Measurements from ENCODE around the gene MBTPS1. TPM values are rescaled to one million over a fixed set of nuclear protein-coding genes. Genes with fewer than 3 reads are reported as not detected.

Gene MBTPS1
- total and polyA plus RNA-seq, 2 experiments from 2014 or later, result 18.1 to 49.3 TPM

- TF ChIP-seq CTCF (conservative IDR thresholded peaks at IDR 0.05; ENCODE audit: low read depth in 2 of 2) (no peak), EZH2 (IDR thresholded peaks at IDR 0.05; ENCODE audit: low read depth, unreplicated experiment) (no peak), ZNF331 (CRISPR knock-in tag; IDR thresholded peaks at IDR 0.05; ENCODE audit: low read depth) (no peak), ZNF114 (CRISPR knock-in tag; IDR thresholded peaks at IDR 0.05) (no peak)
Observed at GRCh38 chr16:84004442-84004841, 112.3 kb downstream of the MBTPS1 start (continued).

Small RNAs within 50 kb of the gene (small RNA-seq; reads per million reads assigned to genes)
- gene RNA5SP432 (ENCODE audit: low replicate concordance), result not detected

Other genes starting within 250 kb of the MBTPS1 start
- 6.5 and 7.2 TPM in 2 replicates for gene MLYCD, start 217.8 kb downstream of the MBTPS1 start, total RNA-seq (2014; rRNA removed; shearing (Covaris generic))
- 2.3 and 3.2 TPM in 2 replicates for gene MLYCD, start 217.8 kb downstream of the MBTPS1 start, polyA plus RNA-seq (2016; fragmentation: Nextera tagmentation; extraction: Ambion mirVana)
- 0.89 and 1.6 TPM in 2 replicates for gene OSGIN1, start 163.7 kb downstream of the MBTPS1 start, total RNA-seq (2014; rRNA removed; shearing (Covaris generic))
- gene OSGIN1, start 163.7 kb downstream of the MBTPS1 start, polyA plus RNA-seq (2016; fragmentation: Nextera tagmentation; extraction: Ambion mirVana), result 0.32 and 0.94 TPM in 2 replicates
- 1.4 and 1.6 TPM in 2 replicates for gene NECAB2, start 148.7 kb downstream of the MBTPS1 start, total RNA-seq (2014; rRNA removed; shearing (Covaris generic))
- 4.5 and 5.1 TPM in 2 replicates for gene NECAB2, start 148.7 kb downstream of the MBTPS1 start, polyA plus RNA-seq (2016; fragmentation: Nextera tagmentation; extraction: Ambion mirVana)
- gene SLC38A8, start 74.1 kb downstream of the MBTPS1 start, total RNA-seq (2014; rRNA removed; shearing (Covaris generic)), result not detected in 2 replicates
- not detected in 2 replicates for gene SLC38A8, start 74.1 kb downstream of the MBTPS1 start, polyA plus RNA-seq (2016; fragmentation: Nextera tagmentation; extraction: Ambion mirVana)
- 46.1 and 47.4 TPM in 2 replicates for gene HSDL1, start 28.2 kb upstream of the MBTPS1 start, total RNA-seq (2014; rRNA removed; shearing (Covaris generic))
- gene HSDL1, start 28.2 kb upstream of the MBTPS1 start, polyA plus RNA-seq (2016; fragmentation: Nextera tagmentation; extraction: Ambion mirVana), result 15.2 and 16.6 TPM in 2 replicates
- 0.42 TPM in 1 of 2 replicates, not detected in the other for gene DNAAF1, start 28.4 kb upstream of the MBTPS1 start, total RNA-seq (2014; rRNA removed; shearing (Covaris generic))
- gene DNAAF1, start 28.4 kb upstream of the MBTPS1 start, polyA plus RNA-seq (2016; fragmentation: Nextera tagmentation; extraction: Ambion mirVana), result 0.28 and 0.42 TPM in 2 replicates
- gene TAF1C, start 70.1 kb upstream of the MBTPS1 start, total RNA-seq (2014; rRNA removed; shearing (Covaris generic)), result 51.9 and 57.4 TPM in 2 replicates
- 37.2 and 39.1 TPM in 2 replicates for gene TAF1C, start 70.1 kb upstream of the MBTPS1 start, polyA plus RNA-seq (2016; fragmentation: Nextera tagmentation; extraction: Ambion mirVana)
- 1.5 and 4.5 TPM in 2 replicates for gene ADAD2, start 74.2 kb upstream of the MBTPS1 start, total RNA-seq (2014; rRNA removed; shearing (Covaris generic))
- 1.1 and 1.6 TPM in 2 replicates for gene ADAD2, start 74.2 kb upstream of the MBTPS1 start, polyA plus RNA-seq (2016; fragmentation: Nextera tagmentation; extraction: Ambion mirVana)
- 0.07 TPM in 1 of 2 replicates, not detected in the other for gene KCNG4, start 123.1 kb upstream of the MBTPS1 start, total RNA-seq (2014; rRNA removed; shearing (Covaris generic))
- not detected in 2 replicates for gene KCNG4, start 123.1 kb upstream of the MBTPS1 start, polyA plus RNA-seq (2016; fragmentation: Nextera tagmentation; extraction: Ambion mirVana)
- gene WFDC1, start 177.9 kb upstream of the MBTPS1 start, total RNA-seq (2014; rRNA removed; shearing (Covaris generic)), result 0.43 and 0.76 TPM in 2 replicates
- 0.70 and 0.95 TPM in 2 replicates for gene WFDC1, start 177.9 kb upstream of the MBTPS1 start, polyA plus RNA-seq (2016; fragmentation: Nextera tagmentation; extraction: Ambion mirVana)

All from GM23338 (cell line).